NCI-H187 treated with DMSO at 0.1 percent for 48 hours (cell line): ENCODE results near the gene WT1.
"Not testable (repeated sequence)": the region's sequence is repeated elsewhere in the genome, so short reads cannot be mapped to it uniquely, and the experiment has no call there.

ENCODE experiments used
- DNase-seq: peaks from one replicate; lab custom pipeline; 2025; lab: John Stamatoyannopoulos, UW

Gene WT1

DNA sequence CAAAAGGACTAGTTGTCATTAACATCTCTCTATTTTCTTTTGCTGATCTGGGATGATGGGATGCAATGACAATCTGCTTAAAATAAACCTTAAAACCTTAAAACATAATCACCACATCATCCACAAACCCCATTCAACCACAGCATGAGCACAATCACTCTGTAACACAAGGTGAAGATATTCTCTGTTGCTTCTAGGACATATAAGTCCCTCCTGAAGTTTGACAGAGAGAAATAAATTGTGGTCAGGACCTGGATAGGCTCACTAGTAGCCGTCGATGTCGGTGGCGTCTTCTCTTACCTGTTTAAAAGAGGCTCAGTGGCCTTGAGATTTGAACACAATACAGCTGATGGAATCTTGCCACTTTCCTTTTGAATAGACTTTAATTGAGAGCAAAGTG is 47.9 kb downstream of the WT1 start:
- no peak for DNase-seq

DNA sequence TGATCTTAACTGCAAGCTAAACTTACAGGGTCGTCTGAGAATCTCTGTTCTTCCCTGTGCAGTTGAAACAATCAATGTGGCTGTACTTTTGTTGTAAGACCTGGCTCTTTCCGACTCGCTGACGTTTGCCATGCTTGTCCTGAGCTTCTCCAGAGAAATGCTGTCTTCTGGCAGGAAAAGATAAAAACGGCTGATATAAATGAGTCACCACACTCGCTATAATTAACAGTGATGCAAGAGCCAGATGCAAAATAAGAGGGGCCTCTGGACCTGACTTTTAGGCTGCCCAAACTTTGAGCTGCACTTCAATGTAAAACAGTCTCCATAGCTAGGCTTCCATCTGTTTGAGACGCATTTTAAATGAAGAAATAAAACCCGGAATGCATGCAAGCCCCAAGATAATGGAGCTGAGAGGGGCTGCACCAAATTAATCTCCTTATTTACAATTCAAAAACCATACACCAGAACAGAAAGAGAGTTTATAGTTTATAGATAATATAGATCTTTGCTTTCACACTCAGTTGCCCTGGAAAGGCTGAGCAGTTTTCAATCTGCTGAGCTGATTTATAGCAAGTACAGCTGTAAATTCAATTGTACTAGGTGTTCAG is 48.5 kb downstream of the WT1 start:
- no peak for DNase-seq

GRCh38 chr11:32385998-32386397 is 49.3 kb downstream of the WT1 start:
- DNase-seq, result no peak

DNA sequence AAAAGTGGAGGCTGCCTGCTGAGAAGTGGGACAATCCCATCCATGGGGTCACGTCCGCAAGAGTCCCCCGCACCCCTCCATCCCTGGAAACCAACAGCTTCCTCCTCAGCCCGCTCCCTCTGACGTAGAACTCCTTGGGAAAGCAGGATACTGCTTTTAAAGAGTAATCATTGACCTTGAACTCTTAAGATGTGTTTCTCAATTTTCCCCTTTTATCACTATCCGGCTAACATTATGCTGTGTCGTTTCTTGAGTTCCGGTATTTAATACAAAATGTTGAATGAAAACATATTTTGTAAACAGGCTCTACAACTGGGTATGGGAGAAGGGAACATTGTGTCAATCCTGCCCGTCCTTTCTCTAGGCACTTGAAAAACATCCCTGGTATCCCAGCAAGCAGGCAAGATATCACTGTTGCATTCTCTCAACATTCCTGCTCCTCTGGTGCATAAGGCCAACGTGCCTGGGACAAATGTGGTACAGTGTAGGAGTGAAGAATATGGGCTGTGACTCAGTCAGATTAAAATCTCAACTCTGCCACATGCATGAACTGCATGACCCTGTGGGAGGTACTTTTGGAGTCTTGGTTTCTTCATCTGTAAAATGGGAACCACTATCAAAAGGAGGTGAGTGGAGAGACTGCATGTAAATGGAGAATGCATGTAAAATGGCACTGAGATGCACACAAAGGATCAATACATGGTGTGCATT is 52.8 kb downstream of the WT1 start:
- no peak for DNase-seq

DNA sequence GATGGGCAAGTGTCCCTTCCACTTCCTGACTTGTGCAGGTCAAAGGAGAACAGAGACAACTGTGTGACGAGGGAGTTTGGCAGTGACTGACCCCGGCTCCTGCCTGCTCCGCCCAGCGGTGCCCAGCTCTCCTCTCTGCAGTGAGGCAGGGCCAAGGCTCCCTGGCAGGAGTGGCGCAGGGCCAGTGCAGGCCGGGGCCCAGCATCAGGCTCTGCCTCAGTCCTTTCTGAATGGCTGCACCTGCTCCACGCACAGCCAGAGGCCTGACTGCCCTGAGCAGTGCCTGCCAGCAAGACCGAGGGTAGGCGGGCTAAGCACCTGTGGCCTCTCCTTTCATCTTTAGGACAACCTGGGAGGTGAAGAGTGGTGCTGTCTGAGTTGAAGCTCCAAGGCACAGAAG is 54.2 kb downstream of the WT1 start:
- no peak for DNase-seq

GRCh38 chr11:32379719-32380118 is 55.6 kb downstream of the WT1 start:
- DNase-seq, result no peak

DNA sequence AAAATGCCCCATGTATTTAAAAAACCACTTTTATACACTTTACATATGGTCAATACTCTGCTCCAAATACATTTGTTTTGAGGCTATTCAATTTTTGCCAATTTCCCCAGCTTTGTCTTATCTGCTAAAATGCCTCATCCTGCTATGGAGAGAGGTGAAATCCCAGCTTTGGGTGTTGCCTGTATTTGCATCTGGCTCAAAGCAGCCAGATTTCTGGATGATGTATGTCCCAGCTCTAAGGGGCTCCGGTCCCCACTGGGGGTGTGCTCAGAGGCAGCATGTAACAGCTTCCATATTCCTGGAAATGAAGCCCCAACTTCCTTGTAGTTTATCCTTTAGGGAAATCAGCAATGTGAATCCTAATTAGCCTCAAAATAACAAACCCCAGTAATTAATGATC is 59.5 kb downstream of the WT1 start:
- DNase-seq, result no peak

DNA sequence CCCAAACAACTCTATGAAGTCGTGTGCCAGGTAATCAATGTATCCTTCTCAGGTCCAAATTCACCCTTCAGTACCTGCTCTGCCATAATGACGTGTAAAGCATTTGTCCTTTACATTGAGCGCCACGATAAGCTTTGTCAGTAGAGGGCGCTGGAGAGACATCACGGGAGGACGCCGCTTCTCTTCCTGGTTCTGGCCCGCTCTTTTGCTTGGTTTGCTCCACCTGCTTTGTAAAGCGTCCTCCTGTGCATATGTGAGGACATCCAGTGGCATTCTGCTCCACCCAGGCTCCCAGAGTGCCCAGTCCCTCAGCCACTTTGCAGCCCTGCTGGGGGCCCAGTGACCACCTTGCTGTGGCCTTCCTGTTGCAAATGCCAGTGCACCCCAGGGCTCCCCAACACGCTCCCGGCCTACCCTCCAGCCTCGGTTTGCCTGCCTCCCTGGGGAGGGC is 61.1 kb downstream of the WT1 start:
- DNase-seq, result no peak

- not testable (repeated sequence) for DNase-seq
Measured at GRCh38 chr11:32369987-32370386, 65.4 kb downstream of the WT1 start.

- no peak for DNase-seq
Measured at GRCh38 chr11:32366666-32367065, 68.7 kb downstream of the WT1 start.

- DNase-seq, result no peak
Measured at GRCh38 chr11:32365192-32365591, 70.1 kb downstream of the WT1 start.

GRCh38 chr11:32358729-32359128 is 76.6 kb downstream of the WT1 start:
- DNase-seq, result no peak

DNA sequence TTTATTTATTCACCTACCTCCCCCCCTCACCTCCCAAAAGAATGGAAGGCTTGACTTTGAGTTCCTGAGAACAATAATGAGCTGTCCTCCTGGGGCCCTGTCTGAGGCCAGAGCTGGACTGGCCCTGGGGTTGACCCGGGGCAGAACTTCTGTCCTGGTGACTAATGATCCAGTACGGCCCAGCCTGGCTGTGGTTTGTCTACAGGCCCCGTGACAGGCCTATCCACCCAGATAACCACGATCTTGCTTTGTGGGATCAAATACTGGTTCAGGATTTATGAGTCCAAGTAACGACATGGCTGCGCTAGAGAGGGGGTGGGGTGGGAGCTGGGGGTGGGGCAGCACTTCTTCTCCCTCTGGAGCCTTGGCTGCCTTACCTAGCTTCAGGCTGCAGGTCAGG is 81.5 kb downstream of the WT1 start:
- no peak for DNase-seq

DNA sequence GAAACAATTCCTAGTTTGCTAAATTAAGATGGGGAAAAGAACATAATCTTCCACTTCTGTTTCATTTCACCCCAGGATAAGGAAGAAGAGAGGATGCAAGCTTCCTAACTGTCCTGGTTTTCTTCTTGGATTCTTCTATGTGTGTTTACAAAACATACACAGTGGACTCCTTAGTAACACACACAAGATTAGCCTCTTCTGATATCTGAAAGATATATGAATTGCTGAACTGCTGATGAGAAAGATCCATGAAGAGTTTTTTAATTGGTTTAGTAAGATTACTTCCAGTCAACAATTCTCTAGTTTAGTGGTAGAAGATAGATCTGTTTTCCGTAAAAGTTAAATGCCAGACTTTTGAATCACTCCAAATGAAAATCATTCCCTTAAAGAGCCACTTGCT is 86.8 kb downstream of the WT1 start:
- no peak for DNase-seq

- no peak for DNase-seq
Measured at GRCh38 chr11:32344946-32345345, 90.4 kb downstream of the WT1 start.

DNA sequence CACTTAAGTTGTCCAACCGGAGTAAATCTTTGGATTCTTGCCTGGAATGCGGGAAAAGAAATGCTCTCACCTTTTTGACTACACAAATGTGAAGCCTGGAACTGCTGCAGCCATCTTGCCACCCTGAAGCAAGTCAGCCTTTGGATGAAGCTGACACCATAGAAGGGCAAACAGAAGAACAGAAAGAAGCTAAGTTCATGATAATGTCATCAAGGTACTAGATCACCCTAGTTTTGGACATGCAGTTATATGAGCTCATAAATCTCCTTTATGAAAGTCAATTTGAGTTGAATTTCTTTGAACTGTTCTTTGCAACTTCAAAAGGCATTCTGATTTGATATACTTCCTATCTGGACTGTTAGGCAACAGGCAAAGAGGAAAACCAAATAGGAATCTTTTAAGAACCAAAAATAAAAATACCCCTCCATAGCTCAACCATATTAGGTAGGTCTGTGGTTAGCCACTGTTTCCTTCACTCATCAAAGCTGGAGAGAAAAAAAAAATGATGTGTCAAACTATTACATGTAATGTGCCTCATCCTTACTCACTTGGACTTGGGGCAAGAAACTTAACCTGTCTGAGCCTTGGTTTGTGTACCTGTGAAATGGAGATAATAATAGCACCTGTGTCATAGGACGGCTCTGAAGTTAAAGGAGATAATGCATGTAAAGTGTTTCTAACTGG is 91.9 kb downstream of the WT1 start:
- no peak for DNase-seq

DNA sequence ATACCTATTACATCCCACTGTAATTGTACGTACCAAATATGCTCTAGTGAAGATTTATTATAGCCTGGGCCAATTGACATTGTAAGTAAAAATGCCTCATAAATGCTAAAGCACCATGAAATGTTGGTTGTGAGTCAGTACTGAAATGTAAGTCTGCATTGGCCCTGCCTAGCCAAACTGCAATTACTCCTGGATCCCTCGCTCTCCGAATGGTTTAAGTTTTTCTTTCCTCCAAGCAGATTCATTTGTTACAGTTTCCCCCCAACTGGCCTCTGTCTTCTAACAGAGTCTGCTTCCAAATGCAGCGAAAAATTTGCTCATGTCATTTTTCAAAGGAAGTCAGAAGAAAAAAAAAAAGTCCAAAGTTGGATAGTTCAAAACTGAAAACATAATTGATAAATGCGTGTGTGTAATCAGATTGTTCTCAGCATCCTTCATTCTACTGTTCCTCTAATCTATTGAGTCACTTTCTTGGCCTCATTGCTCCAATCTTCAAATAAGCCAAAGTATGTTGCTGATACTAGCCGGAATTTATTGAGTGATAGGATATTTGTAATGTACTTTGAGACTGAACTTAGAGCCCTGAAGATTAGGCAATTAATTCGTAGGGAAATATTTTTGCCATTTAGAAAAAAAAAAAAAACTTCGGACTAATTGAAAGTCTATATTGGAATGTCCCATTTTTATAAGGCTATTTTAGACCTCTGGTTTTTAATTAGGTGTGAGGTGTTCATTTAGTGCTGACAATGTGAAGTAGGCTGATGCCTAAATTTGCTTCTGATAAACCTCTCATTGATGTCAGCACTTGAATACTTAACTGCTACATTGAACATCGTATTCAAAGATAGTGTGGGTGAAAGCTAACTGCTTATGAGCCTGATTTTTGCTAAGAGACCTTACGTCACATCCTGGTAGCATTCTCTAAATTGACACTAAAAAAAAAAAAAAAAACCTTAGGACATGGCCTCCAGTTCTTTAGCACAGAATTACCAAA is 93.4 kb downstream of the WT1 start:
- no peak for DNase-seq

GRCh38 chr11:32340181-32340580 is 95.2 kb downstream of the WT1 start:
- DNase-seq, result no peak
